Osteocyte (in vitro differentiated cells): Measurements from ENCODE around the gene GRK6. TPM values are rescaled to one million over a fixed set of nuclear protein-coding genes. Genes with fewer than 3 reads are reported as not detected.
A peak's percentile ranks its signal among the peaks of the same experiment; 100 is the strongest.

Experiments
- DNase-seq: peaks from one replicate; pipeline ENCODE4 v3.0.0; 2021; ENCODE audit warnings: mixed read lengths; ENCODE audit not compliant: unreplicated experiment; ENCODE audit errors: extremely low spot score
- H3K27ac Mint-ChIP-seq: one replicate; pipeline ENCODE4 v1.8.0; 2021; ENCODE audit warnings: mild to moderate bottlenecking, mixed read lengths; ENCODE audit not compliant: unreplicated experiment
- H3K27me3 Mint-ChIP-seq: one replicate; pipeline ENCODE4 v1.8.0; 2021; ENCODE audit warnings: mixed read lengths; ENCODE audit not compliant: unreplicated experiment
- H3K36me3 Mint-ChIP-seq: one replicate; pipeline ENCODE4 v1.8.0; 2021; ENCODE audit warnings: mixed read lengths; ENCODE audit not compliant: unreplicated experiment
- H3K4me1 Mint-ChIP-seq: one replicate; pipeline ENCODE4 v1.8.0; 2021; ENCODE audit warnings: mixed read lengths; ENCODE audit not compliant: unreplicated experiment
- H3K4me3 Mint-ChIP-seq: one replicate; pipeline ENCODE4 v1.8.0; 2021; ENCODE audit warnings: mild to moderate bottlenecking, moderate library complexity, mixed read lengths; ENCODE audit not compliant: unreplicated experiment
- H3K9me3 Mint-ChIP-seq: one replicate; pipeline ENCODE4 v1.8.0; 2021; ENCODE audit warnings: mixed read lengths; ENCODE audit not compliant: unreplicated experiment
- total RNA-seq: library from RNA; stranded (reverse); gene quantifications from 2 replicates; pipeline ENCODE4 v1.2.1, GENCODE V29; 2021
- TF ChIP-seq, protein P1 (sequence below): fragments of 200-600 bp; sonication (generic); IDR thresholded peaks from 2 replicates; pipeline ENCODE4 v1.5.0; 2021; ENCODE audit warnings: antibody characterized with exemption, mild to moderate bottlenecking, moderate library complexity

Gene GRK6
- total RNA-seq, 1 donor from 2014 or later, result 38.2 TPM

DNA sequence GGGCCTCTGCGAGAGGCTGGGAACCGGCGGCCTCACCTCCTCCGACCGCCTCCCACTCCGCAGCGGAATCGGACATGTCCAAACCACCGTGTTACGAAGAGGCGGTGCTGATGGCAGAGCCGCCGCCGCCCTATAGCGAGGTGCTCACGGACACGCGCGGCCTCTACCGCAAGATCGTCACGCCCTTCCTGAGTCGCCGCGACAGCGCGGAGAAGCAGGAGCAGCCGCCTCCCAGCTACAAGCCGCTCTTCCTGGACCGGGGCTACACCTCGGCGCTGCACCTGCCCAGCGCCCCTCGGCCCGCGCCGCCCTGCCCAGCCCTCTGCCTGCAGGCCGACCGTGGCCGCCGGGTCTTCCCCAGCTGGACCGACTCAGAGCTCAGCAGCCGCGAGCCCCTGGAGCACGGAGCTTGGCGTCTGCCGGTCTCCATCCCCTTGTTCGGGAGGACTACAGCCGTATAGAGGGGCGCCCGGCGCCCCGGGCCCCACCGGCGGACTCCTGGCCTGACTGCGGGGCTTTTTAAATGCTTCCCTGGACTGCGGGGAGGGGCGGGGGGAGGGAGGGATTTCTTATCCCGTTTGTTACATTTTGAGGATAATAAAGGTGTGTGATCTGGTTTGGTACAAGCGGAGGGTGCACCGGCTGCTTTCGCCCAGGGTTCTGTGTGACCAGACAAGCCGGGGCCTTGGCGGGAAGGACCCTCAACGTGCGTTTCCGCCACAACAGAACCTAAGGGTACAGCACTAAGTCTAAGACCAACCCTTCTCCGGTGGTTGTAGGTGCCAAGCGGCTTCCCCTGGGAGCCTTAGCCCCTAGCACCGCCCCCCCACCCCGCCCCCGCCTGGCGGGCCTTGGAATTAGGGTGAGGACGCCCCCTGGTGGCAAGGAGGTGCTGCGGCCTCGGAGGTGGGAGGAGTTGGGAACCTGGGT, 29.4 kb downstream of the GRK6 start:
- no peaks in the 10 kb centered on the region for H3K9me3 Mint-ChIP-seq
- H3K27ac Mint-ChIP-seq, result peak overlapping the region; percentile 86
- H3K36me3 Mint-ChIP-seq, result peaks cover 4% of the 10 kb centered on the region
- H3K27me3 Mint-ChIP-seq, result no peaks in the 10 kb centered on the region
- H3K4me3 Mint-ChIP-seq, result peak overlapping the region; percentile 67
- peaks cover 17% of the 10 kb centered on the region for H3K4me1 Mint-ChIP-seq
- TF ChIP-seq, protein P1, sequence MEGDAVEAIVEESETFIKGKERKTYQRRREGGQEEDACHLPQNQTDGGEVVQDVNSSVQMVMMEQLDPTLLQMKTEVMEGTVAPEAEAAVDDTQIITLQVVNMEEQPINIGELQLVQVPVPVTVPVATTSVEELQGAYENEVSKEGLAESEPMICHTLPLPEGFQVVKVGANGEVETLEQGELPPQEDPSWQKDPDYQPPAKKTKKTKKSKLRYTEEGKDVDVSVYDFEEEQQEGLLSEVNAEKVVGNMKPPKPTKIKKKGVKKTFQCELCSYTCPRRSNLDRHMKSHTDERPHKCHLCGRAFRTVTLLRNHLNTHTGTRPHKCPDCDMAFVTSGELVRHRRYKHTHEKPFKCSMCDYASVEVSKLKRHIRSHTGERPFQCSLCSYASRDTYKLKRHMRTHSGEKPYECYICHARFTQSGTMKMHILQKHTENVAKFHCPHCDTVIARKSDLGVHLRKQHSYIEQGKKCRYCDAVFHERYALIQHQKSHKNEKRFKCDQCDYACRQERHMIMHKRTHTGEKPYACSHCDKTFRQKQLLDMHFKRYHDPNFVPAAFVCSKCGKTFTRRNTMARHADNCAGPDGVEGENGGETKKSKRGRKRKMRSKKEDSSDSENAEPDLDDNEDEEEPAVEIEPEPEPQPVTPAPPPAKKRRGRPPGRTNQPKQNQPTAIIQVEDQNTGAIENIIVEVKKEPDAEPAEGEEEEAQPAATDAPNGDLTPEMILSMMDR, result peak; percentile 95
- DNase-seq, result peak; percentile 96

DNA sequence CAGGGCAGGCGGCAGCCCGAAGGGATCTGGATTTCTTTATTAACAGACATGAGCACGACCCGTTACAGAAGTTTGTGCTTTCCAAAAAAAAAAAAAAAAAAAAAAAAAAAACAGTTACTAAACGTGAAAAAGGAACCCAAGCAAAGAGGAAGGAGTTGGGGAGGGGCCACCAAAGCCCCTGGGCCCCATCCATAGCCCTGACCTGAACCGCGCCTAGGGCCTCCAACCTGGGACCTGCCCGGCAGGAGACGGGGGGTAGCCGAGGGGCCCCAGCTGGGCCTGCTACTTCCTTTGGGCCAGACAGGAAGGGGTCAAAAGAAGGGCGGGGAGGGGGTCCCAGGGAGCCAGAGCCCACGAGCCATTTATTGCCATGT, 30.1 kb downstream of the GRK6 start:
- peaks cover 17% of the 10 kb centered on the region for H3K4me1 Mint-ChIP-seq
- TF ChIP-seq, protein P1, result no peak
- DNase-seq, result no peak
- no peak overlapping the region for H3K4me3 Mint-ChIP-seq
- H3K36me3 Mint-ChIP-seq, result peaks cover 8% of the 10 kb centered on the region
- peak overlapping the region; percentile 86 for H3K27ac Mint-ChIP-seq
- H3K9me3 Mint-ChIP-seq, result no peaks in the 10 kb centered on the region
- H3K27me3 Mint-ChIP-seq, result no peaks in the 10 kb centered on the region

DNA sequence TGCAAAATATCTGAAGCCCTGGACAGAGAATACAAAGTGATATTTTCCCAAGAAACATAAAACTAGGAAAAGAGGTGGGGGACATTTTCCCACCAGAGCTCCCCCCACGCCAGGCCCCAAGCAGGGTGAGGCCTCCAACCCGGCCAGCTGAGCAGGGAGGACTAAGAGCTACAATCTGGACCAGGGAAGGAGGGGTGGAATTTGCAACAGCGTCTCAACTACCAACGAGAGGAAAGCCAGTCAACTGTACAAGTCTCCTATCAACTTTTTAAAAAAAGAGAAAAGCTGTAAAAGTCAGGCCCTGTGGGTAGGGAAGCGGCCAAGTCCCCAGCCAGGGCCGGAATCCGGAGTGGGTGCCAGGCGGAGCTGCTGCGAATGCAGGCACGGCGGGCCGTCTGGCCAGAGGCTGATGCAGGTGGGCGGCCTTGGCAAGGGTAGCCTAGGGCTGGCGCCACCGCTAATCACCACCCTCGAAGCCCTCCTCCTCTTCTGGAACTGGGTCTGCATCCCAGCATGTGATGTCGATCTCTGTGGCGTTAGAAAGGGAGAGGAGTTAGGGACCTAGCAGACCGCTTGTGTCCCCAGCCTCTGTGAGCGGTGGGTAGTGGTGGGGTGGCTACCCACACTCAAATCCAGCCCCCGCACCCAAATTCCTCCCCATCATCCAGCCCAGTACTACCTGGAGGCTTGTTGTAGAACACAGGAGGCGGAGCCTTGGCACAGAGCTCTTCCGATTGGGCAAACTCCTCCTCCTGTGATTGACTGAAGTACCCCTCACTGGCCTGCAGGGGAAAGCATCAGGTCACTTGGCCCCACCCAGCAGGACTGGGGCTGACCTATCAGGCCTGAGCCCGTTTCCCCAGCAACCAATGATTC, 30.7 kb downstream of the GRK6 start:
- TF ChIP-seq, protein P1, result peak; percentile 57
- peak; percentile 95 for DNase-seq
- H3K9me3 Mint-ChIP-seq, result no peaks in the 10 kb centered on the region
- peak overlapping the region; percentile 85 for H3K27ac Mint-ChIP-seq
- peak overlapping the region; percentile 2 for H3K4me3 Mint-ChIP-seq
- H3K4me1 Mint-ChIP-seq, result peaks cover 17% of the 10 kb centered on the region
- no peaks in the 10 kb centered on the region for H3K27me3 Mint-ChIP-seq
- H3K36me3 Mint-ChIP-seq, result peaks cover 10% of the 10 kb centered on the region

DNA sequence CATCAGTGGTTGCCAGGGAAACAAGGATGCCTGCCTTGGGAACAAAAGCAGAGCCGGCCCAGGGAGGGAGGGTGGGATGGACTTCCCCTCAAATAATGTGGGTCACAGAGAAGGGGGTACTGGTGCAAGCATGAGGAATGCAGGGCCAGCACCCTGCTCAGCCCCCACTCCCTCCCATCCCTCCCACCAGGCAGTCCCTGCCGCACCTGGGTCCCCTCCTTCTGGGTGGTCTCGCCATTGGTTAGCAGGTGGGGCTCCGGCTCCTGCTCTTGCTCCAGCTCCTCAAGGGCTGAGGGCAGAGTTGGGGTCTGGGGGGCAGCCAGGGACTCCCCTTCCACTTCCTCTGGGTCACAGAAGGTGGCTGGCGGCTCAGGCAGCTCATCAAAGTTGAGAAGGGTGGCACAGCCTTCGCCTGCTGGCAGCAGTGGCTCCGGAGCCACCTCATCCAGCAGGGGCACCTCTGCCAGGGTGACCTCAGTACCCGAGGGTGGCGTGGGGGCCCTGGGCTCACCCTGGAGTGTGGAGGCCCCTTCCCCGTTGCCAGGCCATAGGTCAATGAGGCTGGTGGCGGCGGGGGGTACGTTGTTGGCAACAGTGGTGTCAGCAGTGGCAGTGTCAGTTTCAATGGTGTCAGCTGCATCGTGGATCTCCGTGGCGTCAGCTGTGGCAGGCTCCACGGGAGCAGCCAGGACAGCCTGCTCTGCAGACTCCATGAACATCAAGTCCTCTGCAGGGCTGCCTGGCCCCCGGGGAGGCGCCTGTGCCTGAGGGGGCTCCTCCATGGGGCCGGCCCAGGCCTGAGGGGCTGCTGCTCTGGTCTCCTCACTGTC, 31.6 kb downstream of the GRK6 start:
- Mint-ChIP-seq H3K36me3 (peaks cover 13% of the 10 kb centered on the region), H3K27me3 (no peaks in the 10 kb centered on the region), H3K4me3 (no peak overlapping the region), H3K9me3 (no peaks in the 10 kb centered on the region), H3K27ac (peak overlapping the region; percentile 85), H3K4me1 (peaks cover 17% of the 10 kb centered on the region)
- TF ChIP-seq, protein P1, result no peak
- no peak for DNase-seq
